ENCODE results near the gene C1R.

Gene C1R

GRCh38 chr12:7092229-7092985, at the start of gene C1R:
TSS of gene C1R (minus strand) at chr12:7092445. CDS start at chr12:7092388, 57 bp downstream.
- DNase-seq (ENCODE audit: low read depth): peak; percentile 60

GRCh38 chr12:7141351-7142005, 49.2 kb upstream of the C1R start:
- no peak for DNase-seq (ENCODE audit: low read depth)

DNA sequence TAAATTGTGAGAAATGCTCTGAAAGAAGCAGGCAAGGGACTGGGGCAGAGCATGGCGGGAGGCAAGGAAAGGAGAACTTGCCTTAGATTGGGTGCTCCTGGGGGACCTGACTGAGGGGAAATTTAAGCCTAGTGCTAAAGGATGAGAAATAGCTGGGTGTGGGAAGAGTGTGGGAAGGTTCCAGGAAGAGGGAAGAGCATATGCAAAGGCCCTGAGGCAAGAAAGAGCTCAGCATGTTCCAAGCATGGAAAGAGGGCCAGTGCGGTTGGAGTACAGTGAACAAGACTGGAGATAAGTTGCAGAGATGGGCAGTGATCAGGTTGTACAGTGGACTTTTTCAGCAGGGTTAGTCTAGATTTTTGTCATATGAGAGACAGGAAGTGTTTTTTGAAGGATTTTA, 47.0 kb upstream of the C1R start:
- DNase-seq (ENCODE audit: low read depth): no peak

DNA sequence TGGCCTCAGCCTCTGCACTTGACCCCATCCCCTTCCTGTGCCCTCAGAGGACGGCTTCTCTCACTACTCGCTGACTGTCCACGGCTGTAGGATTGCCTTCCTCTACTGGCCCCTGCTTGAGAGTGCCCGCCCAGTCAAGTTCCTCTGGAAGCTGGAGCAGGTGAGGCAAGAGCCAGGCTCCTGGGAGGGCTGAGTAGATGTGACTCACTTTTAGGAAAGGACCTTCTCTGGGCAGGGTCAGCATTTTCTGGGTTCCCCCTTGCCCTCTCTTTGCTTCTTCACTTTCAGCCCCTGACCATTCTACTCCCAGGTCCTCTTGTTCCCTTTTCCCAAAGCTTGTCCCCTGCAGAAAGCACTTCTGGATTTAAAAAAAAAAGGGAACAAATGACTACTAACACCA, 45.7 kb upstream of the C1R start:
- DNase-seq (ENCODE audit: low read depth): no peak

GRCh38 chr12:7136676-7137075, 44.4 kb upstream of the C1R start:
- no peak for DNase-seq (ENCODE audit: low read depth)

DNA sequence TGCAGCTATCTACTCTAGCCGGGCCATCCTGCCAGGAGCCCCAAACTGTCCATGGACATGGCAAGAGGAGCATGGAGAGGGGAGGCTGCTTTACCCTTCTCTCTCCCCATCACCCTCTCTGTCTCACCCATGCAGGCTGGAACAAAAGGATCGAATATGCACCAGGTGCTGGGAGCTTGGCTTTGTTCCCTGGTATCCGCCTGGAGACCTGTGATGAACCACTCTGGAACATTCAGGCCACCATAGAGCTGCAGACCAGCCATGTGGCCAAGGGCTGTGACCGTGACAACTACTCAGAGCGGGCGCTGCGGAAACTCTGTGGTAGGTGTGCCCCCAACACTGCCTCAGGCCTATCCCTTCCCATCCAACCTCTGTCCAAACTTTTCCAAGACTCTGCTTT, 43.8 kb upstream of the C1R start:
- DNase-seq (ENCODE audit: low read depth): no peak

DNA sequence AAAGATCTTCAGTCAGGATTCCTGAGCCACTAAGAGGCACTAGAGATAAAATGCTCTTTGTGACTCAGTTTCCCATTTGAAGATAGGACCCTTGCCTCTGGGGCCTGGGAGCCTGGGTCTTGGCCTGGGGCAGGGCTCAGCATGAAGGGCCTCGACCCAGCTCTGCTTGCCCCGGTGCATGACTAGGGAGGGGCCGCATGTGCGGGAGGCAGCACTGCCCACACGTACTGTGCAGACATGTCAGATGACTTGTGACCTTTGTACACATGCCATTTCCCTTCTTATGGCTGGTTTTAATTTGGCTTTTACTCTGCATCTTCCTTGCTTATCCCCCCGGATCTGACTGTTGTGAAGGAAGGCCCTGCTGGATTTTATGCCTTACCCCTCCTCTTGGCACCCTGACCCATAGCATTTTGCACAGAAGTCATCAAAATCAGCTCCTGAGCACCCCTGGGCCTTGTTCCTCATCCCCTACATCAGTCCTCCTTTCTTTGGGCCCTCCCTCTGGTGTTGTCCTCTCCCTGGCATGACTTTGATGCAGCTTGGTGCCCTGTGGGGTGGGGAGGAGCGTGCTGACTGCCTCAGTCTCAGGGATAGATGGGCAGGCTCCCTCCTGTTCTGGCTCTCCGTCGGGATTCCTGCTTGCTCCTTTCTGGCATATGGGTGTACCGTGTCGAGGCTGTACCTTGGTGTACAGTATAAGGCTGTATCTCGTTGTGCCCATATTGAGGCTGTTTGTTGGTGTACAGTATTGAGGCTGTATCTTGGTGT, 42.3 kb upstream of the C1R start:
- DNase-seq (ENCODE audit: low read depth): no peak

GRCh38 chr12:7131502-7131866, 39.2 kb upstream of the C1R start:
- DNase-seq (ENCODE audit: low read depth): no peak

DNA sequence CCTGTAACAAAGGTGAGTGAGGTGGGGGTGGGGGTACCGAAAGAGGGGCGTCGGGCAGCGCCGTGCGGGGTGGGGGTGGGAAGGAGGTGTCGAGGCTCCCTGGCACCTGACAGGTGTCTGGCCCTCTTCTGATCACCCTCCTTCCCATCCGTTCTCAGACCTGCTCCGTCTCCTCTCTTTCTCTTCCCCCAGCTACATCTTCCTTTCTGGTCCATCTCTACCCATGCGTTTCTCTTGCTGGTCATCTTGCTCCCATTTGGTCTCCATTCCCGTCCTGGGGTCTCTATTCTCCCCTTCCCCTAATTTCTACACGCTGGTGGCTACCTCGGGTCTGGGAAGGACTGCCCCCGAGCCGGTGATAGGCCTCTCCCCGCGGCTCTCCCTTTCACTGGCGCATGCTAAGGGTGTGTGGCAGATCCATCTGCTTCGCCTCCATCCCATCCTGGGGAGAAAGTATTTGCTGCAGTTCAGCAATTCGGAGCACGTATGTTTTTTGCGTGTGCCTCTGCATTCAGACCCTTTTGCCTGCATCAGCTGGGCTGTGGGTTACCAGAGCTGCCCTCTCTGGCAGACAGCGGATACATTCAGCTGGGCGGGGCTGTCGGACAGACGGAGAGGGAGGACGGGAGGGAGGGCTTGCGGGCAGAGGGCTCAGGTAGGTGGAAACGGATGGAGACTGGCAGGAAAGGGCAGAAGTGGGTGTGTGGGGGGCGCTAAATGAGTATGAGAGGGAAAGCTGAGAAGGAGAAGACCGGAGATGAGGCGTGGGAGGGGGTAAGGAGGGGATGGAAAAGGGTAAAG, 38.7 kb upstream of the C1R start:
- DNase-seq (ENCODE audit: low read depth): no peak

GRCh38 chr12:7129872-7130691, 37.8 kb upstream of the C1R start, which contains the start of gene CLSTN3:
TSS of gene CLSTN3 (plus strand) at chr12:7130371. CDS start at chr12:7130649, 278 bp downstream.
- peak; percentile 74 for DNase-seq (ENCODE audit: low read depth)

DNA sequence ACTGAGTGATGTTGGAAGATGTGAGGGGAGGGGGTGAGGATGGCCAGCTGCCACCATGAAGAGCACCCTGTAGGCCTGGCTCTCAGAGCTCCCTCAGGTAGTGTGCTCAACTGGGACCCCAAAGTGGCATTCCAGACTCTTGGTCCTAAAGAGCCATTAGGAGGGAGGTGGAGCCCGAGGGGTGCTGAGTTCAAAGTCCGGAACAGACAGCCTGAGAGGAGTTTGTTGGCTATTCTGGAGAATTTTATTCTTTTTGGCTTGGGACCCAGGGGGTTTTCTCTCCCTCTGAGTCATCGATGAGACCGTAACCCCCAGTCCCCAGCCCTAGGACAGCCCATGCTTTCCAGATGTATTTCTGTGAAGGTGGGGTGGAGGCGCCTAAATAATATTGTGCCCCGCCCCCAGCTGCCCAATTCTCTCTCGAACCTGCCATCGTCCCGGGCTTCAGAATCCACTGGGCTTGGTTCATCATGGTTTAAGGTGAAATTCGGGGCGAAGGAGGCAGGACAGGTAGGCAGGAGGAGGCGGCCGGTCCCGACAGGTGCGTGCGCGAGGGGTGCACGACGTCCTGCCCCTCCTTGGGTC, 37.1 kb upstream of the C1R start:
- no peak for DNase-seq (ENCODE audit: low read depth)

GRCh38 chr12:7128681-7129286, 36.5 kb upstream of the C1R start, which contains the start of gene RBP5:
TSS of gene RBP5 (minus strand) at chr12:7128889. CDS start at chr12:7128775, 114 bp downstream.
- no peak for DNase-seq (ENCODE audit: low read depth)

DNA sequence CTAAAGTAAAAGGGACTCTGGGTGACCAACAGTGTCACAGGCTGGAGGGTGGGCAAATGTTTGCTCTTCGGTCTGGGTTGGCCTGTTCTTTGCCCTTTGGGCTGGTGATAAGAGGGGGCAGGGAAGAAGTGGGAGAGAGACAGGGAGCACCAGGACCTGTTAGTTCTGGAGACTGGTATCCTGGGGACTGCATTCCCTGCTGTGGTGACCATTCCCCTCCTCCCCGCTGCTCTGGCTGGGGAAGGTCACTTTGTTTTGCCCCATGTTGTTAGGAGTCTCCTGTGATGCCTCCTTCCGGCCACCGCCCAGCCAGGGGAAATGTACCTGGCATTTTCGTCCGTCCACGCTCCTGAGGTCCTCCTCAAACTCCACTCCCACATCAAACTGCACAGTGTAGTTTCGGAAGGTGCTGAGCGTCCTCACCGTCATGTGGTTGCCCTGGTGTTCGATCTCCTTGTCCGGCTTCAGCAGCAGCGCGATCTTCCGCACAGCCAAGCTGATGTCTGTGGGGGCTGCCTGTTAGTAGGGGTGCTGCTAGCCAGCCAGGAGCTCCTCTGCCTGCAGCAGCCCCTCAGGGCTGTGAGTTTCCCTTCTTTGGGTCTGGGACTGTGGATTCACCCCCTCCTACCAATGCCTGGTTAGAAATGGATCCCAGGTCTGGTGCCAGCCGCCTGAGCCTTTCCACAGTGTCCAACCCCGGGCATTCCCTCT, 35.8 kb upstream of the C1R start:
- no peak for DNase-seq (ENCODE audit: low read depth)

- no peak for DNase-seq (ENCODE audit: low read depth)
Observed at GRCh38 chr12:7125632-7126227, 33.5 kb upstream of the C1R start.

- no peak for DNase-seq (ENCODE audit: low read depth)
Observed at GRCh38 chr12:7123806-7124522, 31.7 kb upstream of the C1R start.

DNA sequence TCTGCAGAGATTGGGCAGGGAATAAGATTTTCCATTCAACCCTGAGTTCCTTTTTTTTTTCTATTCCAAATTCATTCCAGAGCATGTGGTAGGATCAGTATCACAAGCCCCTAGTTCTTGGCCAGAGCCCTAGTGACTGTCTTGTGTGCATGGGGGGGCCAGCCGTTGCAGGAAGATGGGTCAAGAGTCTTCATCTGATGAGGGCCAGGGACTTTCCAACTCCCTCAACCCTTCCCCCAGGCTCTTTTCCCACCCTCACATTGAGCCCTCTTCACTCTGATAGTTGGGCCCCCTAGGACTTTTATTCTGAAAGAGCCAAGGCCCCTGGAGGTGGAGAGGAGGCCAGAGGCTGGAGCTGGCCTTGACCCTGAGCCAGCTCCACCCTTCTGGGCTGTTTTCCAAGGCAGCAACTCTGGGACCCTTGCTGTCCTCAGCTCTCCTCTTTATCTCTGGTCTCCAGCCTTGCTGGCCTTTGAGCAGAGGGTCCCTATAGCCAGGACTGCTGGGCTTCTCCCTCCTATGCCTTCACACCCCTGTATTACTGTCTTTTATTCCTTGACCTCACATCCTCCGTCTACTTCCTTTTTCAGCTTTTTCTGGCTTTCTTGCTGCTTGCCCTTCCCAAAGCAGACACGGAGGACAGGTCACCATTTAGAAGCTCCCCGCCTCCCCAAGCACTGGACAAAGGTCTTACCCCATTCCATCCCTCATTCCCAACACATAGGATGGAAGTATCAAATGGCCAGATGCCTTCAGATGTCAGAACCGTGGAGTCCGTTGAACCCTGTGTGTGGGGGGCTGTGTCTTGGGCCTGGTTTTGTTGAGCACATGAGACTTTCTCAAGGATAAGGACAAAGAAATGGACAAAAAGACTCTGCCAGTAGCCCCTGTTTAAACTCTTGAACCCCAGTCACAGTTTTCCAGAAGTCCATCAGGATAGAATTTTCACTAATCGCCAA, 30.8 kb upstream of the C1R start:
- DNase-seq (ENCODE audit: low read depth): no peak

- no peak for DNase-seq (ENCODE audit: low read depth)
Observed at GRCh38 chr12:7121324-7121723, 29.1 kb upstream of the C1R start.
